D341Med (cell line): ENCODE results near the gene PPFIA4.

Experiments
- DNase-seq: peaks from one replicate; pipeline ENCODE4 v3.0.0; 2012; ENCODE audit warnings: low spot score

Gene PPFIA4

DNA sequence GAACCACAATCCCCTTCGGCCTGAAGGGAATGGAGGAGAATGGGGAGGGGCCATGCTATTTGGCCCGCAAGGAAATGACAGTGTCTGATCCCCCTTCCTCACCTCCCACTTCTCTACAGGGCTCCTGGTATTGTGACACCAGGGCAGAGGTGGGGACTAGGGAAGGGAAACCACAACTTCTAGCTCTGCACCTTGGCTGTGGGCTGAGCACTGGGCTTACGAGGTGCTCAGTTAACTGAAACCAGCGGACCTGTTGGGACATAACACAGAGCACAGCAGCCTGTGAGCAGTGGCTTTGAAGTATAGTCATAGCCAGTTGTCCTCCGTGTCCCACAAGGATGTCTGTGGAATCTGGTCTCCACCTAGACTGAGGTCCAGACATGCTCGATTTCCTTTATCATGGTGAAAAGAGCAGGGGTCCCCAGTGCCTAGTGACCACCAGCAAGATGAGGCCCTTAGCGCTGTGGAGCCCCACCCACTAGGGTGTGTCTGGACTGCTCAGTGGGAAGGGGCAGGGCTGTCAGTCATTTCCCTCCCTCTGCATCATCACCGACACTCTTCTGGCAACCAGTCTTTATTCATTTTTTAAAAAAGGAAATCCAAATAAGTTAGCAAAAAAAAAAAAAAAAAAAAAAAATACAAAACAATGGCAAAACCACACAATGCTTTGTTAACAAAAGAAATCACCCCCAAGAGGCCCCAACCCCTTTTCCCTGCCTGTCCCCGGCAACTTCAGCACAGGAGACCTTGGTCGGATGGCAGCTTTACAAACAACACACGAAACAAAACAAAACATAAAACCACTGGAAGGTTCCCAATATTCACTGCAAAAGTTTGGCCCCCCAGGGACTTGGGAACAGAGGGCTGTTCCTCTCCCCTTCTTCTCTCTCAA is 56.5 kb downstream of the PPFIA4 start:
- no peak for DNase-seq

DNA sequence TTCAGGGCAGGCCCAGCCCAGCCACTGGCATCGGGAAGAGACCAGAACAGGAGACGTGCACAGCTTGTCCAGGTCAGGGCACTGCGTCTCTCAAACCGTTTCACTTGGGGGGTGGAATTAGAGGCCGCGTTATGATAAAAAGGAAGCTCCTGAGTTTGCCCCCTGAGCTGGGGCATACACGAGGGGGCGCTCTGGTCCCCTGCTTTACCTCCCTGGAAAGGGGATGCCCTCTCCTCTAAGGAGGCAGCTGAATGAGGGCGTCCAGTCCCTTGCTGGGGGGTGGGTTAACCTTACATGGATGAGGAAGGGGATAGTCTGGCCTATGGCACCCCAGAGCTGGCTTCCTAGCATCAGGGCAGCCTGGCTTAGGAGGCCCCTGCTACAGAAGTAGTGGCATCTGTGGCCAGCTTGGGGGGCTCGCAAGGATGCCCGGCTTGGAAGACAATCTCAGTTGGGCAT is 57.2 kb downstream of the PPFIA4 start:
- DNase-seq: no peak

DNA sequence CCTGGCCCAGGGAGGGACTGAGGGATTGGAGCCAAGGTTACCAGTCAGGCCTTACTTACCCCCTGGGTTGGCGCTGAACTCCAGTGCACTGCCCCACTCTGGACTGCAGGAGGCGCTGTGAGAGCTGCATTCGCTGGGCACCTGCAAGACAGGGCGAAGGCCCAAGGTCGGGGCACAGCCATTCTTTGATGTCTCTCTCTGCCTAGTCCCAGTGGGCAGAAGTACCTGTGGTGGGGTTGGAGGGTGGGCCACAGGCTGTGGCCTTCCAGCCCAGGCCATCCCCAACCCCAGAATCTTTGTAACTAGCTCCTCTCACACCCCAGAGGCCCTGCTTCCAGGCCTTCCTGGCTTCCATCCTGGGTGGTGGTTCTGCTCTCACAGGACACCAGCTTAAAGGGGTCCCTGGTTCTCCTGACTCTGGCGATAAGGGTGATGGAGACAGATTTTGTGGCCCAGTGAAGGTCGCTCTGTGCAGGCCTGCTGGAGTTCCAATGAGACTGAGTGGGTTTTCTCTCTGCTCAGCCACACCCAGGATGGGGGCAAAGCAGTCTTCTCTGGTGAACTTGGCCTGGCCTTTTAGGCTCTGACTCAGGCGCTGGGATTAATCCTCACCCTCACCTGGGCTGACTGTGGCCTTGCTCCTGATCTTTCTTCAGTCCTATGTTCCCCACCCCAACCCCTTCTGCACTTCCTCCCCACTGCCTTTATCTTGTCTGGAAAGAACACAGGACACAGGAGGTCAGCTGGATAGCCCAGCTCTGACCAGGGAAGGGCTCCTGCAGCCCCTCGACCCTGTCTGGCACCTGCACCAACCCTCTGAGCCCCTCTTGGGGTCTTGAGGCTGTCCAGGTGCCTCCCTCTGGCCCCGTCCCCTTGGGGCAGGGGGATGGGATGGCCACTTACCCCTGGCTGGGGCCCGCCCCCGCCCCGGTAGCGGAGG is 58.6 kb downstream of the PPFIA4 start:
- peak; percentile 66 for DNase-seq

DNA sequence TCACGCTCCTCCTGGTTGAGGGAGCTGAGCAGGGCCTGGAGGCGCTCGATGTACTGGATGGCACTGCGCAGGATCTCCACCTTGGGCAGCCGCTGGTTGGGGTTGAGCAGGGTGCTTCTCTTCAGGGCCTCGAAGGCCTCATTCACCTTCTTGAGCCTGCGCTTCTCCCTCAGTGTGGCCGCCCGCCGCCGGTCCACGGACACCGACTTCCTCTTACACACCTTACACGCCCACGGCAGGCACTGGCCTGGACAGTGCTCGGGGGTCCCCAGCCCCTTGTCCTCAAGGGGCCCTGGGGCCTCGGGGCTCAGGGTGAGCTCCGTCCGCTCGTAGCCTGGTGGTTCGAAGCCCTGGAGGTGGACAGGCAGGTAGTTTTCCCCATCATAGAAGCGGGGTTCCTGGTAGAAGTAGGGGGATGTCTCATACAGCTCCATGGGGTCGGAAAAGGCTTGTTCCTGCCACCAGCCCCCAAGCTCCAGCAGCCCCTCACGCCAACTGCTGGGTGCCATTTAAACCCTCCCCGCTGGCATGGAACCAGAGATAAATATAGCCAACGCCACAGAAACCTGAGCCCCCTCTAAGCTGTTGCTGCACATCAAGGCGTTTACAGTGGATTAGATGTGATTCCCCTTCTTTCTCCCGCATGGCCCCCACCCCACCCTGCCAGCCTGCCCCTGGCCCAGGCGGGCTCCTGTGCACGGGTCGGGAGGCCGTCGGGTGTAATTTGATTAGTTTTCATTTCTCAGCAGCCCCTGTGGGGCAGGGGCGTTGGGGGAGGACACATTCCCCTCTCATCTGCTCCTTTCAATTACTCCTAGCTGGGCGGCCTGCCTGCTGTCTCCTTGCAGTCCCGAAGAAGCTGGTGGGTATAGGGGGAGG is 59.5 kb downstream of the PPFIA4 start, which contains the start of gene MYOG:
Gene MYOG, minus strand, starts transcription at position 485 of the 879 bp plus-strand sequence. Its CDS starts 51 bp downstream, at position 434.
- peak; percentile 77 for DNase-seq

DNA sequence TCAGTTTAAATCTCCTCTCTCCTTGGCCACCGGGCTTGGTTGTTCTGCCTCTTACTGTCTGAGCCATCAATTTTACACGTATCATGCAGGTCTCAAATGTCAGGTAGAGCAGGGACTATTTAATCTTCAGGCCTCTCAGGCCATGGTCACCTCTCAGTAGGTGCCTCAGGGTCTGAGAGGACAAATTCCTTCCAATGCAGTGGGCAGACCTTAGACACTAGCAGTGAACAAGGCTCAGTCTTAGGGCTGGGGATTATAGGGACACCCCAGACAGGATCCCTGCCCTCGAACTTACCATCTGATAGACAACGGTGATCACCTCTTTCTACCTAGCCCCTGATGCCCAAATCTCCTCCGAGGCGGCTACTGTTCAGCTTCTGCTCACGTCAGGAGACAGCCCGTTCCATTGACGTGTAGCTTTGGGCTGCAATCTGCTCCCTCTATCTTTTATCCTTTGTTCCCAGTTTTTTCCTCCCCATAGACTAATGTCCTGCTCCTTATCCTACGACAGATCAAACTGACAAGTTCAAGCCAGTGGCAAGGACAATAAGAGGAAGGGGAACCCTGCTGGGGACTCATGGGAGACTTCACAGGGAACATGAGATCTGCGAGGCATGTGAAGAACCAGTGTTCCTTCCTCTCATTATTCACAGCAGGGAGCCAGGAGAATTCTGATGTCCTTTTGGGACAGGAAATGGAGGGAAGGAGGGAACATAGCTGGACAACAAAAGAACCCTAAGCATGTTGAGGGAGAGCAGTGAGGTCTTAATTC is 60.9 kb downstream of the PPFIA4 start:
- peak; percentile 26 for DNase-seq

DNA sequence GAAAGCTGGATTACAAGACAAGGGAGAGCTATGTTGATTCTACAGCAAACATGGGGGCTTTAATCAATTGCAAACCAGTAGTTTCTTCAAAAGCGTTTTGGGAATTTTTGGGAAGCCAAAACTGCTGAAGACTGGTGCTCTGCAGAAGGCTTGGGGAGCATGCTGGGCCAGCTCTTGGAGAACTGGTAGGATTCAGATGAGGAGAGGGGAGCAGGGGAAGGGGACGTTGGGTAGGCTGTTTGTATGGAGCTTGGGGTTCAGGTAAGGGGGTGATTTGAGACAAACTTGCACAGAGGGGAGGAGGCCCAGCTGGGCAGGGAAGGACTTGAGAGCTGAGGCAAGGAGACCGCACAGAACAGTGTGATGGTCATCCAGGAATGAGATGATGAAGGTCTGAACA is 62.1 kb downstream of the PPFIA4 start:
- no peak for DNase-seq

DNA sequence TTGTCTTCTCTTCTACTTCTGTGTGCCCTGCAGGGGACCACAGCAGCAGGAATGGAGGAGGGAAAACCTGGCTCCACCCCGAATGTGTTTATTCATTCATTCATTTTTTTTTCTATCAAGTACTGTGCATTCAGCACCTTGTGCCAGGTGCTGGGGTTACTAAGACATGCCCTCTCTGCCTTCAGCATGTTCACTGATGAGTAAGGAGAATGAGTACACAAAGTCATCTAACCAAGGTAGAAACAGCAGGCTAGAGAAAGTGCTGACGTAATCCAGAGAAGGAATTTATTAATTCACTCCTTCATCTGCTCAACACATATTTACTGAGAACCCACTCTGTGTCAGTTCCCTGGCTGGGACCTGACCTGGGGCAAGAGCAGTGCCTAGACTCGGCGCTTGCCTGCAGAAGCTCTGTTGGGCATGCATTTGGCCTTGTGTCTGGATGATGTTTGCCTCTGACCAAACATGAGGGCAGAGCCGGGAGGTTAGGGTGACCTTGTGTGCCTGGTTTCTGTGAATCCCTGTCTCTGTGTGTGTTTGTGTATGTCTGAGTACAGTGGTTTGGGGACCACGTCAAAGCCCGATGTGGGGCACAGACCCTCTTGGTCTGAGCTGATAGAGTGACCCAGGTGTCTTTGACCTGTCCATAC is 62.8 kb downstream of the PPFIA4 start:
- DNase-seq: no peak

DNA sequence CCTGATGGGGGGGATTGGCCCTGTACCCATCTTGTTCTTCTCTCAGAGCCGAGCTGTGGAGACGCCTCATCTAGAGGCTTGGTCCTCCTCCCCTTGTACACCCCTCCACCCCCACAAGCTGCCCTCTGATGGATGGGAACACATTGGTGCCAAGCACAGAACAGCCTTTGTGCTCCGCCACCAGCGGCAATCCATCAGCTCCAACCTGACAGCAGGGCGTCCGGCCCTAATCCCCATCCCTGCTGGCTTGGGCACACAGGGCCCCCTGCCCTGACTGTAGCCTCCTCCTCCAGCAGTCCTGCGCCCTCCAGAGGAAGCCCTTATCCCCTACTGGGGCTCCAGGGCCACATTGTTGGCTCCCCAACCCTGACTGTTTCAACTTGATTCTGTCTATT is 63.4 kb downstream of the PPFIA4 start:
- no peak for DNase-seq

DNA sequence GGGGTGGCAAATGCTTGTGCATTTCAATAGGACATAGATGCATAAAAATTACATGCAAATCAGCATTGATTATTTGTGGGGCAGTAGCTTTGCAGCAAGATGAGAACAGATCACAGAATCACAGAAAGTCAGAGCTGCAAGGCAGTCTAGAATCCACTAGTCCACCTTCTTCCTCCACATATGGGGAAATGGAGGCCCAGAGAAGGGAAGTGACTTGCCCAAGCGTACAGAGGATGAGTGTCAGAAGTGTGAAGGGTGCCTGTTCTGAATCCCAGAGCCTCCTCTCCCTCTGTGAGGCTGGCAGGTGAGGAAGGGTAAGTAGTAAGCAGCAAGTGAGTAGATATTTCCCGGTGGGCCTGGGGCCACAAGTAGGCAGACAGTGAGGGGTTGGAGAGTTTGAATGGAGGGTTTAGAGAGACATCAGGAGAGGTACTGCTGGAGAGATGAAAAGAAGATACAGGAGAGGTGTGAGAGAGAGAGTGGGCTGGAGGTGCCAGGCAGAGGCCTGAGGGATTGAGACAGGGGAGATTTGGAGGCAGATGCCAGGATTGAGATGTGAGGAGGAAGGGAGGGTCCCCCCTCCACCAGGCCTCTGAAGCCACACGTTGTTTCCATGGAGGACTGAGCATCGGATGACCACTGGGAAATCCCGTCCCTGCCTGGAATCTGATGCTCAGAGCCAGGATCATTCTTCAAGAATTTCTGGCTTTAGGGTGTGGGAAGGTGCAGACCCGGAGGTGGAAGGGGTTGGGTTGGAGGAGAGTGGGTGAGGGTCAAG is 64.3 kb downstream of the PPFIA4 start:
- DNase-seq: no peak

DNA sequence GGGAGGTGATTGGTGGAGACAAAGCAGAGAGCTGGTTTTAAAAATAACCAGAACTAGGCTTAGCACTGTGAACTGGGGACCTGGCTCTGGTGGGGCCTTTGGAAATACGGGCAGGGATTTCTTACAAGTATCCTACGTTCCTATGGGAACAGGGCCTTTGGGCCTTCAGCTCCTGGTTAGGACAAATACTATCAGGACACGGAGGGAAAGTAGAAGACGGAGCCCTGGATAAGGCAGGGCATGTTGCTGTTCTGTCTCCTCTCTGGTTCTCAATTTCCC is 64.8 kb downstream of the PPFIA4 start:
- no peak for DNase-seq

DNA sequence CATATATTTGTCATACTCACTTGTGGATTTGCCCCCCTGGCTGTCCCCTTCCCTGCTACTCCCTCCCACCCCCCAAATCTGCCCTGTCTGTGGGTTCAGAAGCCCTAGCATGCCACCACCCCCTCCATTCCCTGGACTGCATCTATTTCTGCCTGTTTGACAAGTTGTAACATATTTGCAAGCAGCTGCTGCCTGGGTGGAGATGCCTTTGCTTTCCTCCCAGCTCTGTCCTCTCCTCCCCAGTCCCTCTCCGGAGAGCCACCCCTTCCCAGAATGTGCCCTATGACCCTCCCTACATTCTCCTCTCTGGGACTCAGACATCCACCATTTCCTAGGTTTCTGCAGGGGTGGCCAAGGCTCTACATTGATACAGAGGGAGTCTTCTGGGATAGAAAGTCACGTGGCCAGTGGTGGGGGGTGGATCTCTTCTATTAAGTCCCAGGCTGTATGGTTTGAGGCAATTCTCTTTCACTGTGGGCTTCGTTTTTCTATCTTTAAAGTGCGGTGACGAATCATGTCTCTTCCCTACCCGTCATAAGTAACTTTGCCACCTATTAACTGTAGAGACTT is 65.6 kb downstream of the PPFIA4 start:
- no peak for DNase-seq

DNA sequence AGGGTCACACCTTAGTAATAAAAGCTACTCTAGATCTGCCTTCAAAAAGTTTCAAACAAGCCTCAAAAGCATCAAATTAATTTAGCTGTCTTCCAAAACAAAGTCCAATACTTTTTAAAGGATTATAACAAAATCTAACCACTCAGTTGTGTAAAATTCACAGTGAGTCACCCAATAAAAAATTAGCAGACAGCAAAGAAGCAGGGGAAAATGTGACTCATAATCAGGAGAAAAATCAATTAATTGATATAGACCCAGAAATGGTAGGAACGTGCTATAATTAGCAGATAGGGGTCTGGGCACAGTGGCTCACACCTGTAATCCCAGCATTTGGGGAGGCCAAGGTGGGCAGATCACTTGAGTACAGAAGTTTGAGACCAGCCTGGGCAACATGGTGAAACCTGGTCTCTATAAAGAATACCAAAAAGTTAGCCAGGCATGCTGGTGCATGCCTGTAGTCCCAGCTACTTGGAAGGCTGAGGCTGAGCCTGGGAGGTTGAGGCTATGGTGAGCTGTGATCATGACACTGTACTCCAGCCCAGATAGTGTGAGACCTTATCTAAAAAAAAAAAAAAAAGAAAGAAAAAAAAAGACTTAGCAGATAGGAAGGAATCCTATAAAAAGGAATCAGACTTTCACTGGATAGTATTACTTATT is 67.6 kb downstream of the PPFIA4 start:
- no peak for DNase-seq

DNA sequence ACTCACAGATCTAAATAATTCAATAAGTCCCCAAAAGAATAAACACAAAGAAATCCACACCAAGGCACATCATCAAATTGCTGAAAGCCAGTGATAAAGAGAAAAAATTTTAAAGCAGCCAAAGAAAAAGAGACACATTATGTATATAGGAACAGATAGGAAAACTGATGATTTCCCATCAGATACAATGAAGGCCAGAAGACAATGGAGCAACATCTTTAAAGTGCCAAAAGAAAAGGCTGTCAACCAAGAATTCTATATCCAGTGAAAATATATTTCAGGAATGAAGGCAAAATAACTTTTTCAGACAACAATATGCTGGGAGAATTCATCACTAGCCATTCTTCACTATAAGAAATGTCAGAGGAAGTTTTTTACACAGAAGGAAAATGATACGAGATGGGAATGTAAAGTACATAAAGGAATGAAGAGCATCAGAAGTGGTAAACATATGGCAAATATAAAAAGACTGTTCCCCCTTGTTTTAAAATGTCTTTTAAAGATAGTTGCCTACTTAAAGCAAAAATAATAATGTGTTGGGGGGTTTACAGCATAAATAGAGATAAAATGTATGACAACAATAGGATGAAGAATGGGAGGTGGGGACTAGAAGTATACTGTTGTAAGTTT is 68.9 kb downstream of the PPFIA4 start:
- DNase-seq: no peak

DNA sequence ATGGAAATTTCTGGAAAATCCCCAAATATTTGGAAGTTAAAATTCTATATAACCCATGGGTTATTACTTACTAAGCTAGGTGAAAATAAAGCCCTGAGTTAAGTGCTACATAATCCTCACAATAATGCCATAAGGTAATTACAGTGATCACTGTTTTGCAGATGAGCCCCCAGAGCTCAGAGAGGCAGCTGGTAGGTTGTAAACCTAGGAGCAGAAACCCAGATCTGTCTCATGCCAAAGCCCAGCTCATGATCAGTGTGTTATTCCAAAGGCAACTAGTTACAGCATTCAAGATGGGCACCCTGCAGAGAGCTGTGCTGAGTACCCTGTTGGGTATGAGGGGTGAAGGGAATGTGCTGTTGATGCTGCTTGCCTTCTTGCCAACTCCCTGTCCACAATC is 70.3 kb downstream of the PPFIA4 start:
- peak; percentile 78 for DNase-seq

DNA sequence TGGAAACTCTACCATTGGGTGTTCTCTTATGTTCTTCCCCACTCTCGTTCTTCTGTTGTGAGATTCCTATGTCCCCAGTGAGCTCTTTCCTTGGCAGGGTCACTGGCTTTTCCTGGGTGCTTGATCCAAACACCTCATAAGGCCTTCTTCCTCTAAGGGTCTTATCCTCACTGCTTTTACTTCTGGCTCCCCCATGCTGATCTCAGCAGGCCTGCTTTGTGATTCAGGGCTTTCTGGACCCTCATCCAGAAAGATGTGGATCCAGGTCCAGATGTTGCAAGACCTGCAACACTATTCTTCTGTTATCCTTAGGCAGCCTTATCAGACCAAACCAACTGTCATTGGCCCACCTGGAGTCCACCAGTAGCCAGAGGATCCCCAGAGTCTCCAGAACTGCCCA is 70.7 kb downstream of the PPFIA4 start:
- no peak for DNase-seq

DNA sequence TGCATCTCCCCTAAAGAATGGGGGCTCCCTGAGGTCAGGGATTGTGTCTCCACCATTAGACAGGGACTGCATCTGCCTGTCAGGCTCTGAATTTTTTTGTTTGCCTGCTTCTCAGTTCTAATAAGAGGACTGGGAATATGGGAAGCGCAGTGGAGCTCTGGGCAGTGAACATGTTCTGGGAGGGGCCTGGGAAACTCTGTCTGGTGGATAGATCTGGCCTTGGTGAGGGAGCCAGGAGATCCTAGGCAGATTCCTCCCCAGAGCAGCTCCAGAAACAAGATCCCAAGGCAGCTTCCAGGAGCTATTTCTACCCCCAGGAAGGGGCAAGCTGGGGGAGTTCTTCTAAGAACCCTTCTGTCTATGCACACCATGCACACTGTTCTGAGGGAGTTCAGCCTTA is 72.2 kb downstream of the PPFIA4 start:
- no peak for DNase-seq

DNA sequence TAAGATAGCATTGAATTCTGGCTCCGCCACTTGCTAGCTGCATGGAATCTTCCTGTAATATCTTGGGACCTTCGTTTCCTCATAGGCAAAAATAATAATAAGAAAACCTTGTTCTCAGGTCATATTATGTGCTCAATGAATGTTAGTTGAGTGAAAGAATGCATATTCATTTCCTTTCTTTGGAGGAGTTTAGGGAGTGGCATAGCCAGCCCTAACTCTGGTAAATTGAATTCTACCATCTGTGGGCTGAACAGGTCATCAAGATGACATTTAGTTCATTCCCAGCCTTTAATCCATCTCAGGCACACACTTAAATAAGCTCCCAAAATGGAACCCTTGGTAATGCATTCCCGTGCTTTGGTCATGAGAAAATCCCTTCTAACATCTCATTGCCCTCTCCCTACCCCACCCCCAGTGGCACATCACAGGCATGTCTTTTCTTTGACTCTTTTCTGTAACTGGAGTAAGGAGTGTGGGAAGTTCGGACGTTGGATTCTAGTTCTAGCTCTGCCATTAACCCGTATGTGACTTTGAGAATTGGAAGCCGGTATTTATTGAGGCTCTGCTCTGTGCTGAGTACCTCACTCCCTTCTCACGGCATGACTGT is 72.7 kb downstream of the PPFIA4 start:
- DNase-seq: no peak
